Epithelial cell of proximal tubule (primary cell): Measurements from ENCODE around the gene EYA2. TPM values are rescaled to one million over a fixed set of nuclear protein-coding genes. Genes with fewer than 3 reads are reported as not detected.

Experiments
- DNase-seq: peaks from one replicate; pipeline ENCODE4 v3.0.0-alpha.2; 2011; ENCODE audit warnings: low read depth
- H3K4me3 ChIP-seq: 2 replicates; pipeline ENCODE4 v1.5.1; 2011; ENCODE audit warnings: low read depth, mild to moderate bottlenecking, low read length
- total RNA-seq: library from RNA; depleted of rRNA; stranded (reverse); fragments of >200 nt; gene quantifications from 2 replicates; pipeline ENCODE4 v1.2.3, GENCODE V29; 2015
- TF ChIP-seq, protein P1 (sequence below): conservative IDR thresholded peaks from 2 replicates; pipeline ENCODE4 v1.5.1; 2012; ENCODE audit warnings: low read depth, mild to moderate bottlenecking, low read length

Gene EYA2
- total RNA-seq, 1 donor from 2014 or later: not detected

DNA sequence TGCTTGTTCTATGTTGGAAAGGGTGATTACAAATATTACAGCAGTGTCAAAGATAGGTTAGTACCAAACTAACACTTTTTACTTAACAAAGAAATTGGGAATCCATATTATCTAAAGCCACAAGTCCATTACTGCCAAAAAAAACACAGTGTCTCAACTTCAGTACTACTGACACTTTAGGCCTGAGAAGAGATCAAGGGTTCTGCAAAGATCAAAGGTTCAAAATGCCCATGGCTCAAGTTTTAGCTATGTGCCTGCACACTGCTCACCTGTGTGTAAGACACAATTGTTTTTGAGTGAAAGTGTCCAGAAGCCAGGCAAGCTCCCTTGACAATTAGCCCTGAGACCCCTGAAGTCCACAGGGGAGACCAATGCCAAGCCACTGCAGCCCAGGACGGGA is 329.3 kb downstream of the EYA2 start:
- H3K4me3 ChIP-seq: no peak overlapping the region
- no peak for DNase-seq
- TF ChIP-seq, protein P1, sequence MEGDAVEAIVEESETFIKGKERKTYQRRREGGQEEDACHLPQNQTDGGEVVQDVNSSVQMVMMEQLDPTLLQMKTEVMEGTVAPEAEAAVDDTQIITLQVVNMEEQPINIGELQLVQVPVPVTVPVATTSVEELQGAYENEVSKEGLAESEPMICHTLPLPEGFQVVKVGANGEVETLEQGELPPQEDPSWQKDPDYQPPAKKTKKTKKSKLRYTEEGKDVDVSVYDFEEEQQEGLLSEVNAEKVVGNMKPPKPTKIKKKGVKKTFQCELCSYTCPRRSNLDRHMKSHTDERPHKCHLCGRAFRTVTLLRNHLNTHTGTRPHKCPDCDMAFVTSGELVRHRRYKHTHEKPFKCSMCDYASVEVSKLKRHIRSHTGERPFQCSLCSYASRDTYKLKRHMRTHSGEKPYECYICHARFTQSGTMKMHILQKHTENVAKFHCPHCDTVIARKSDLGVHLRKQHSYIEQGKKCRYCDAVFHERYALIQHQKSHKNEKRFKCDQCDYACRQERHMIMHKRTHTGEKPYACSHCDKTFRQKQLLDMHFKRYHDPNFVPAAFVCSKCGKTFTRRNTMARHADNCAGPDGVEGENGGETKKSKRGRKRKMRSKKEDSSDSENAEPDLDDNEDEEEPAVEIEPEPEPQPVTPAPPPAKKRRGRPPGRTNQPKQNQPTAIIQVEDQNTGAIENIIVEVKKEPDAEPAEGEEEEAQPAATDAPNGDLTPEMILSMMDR: no peak

DNA sequence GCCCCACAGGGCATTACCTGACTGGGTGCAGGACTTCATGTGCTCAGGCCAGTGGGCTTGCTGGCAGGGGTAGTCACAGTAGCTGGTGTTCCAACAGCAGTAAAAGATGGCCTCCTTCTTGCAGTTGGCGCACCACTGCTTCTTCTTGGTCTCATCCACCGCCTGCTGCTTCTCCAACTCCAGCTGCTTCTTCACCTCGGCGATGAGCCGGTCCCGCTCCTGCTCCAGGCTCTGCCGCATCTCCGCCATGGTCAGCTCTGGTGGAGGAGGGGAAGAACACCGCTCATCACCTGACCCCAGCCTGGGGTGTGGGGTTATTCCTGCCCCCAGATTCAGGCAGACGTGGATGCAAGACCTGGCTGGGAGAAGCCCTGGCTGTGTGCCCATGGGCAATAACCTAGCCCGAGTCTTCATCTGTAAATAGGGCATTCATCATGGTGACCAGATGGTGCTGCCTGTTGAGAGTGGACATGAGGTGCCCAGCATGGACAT is 329.7 kb downstream of the EYA2 start:
- H3K4me3 ChIP-seq: no peak overlapping the region
- TF ChIP-seq, protein P1: no peak
- DNase-seq: no peak

DNA sequence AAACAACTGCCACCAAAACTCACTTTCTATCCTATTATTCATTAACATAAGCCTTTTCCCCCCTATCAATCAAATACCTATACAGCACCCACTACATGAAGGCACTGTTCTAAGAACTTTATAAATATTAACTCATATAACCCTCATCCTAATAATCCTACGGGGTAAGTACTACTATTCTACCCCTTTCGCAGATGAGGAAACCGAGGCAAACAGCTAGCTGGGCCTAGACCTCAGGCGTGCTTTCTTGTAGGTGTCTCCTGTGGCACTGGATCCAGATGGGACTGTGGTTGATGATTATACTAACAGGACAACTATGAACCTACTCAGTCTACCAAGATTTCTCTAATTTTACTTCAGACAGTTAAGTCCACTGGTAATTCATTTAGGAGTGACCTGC is 330.2 kb downstream of the EYA2 start:
- no peak for DNase-seq
- no peak overlapping the region for H3K4me3 ChIP-seq
- TF ChIP-seq, protein P1: no peak

DNA sequence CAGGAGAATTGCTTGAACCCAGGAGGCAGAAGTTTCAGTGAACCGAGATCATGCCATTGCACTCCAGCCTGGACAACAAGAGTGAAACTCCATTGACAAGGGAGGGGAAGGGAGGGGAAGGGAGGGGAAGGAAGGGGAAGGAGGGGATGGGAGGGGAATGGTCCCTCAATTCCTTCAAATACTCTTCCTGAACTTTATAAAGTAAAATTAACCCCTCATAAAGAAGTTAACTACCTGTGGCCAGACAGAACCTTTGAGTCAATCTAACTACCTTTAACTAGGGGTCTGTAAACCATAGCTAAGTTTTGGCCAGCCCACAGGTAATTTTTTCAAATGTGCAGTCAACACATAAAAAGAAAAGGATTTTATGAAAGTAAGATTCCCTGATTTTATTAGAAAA is 330.8 kb downstream of the EYA2 start:
- no peak for DNase-seq
- TF ChIP-seq, protein P1: no peak
- H3K4me3 ChIP-seq: no peak overlapping the region

DNA sequence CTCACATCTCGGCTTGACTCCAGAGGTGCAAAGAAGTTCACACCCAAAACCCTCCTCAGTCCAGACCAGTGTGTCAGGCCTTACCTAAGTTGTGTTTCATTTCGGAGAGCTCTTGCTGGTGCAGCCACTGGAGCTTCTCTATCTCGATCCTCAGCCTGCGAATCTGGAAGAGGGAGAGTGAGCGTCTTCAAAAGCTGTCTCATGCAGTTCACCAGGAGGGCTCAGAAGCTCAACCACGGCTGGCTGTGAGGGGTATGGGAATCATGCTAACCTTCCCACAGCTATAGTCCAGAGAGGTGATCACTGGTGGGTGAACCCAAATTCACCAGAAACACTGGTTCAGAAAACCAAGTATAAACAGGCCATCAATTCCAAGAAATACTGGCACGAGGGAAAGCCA is 332.5 kb downstream of the EYA2 start:
- DNase-seq: no peak
- no peak overlapping the region for H3K4me3 ChIP-seq
- TF ChIP-seq, protein P1: no peak

DNA sequence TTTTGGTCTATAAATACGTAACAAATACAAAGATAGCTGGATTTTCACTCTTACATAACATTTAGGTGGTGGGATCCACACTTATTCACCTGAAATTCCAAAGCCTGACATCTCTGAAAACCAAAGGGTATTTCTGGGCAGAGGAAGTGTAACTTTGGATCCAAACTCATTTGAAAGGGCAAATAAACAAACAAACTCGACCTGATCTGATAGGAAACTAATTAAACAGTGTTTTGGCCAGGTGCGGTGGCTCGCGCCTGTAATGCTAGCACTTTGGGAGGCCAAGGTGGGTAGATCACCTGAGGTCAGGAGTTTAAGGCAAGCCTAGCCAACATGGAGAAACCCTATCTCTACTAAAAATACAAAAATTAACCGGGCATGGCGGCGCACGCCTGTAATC is 332.9 kb downstream of the EYA2 start:
- DNase-seq: no peak
- TF ChIP-seq, protein P1: no peak
- H3K4me3 ChIP-seq: no peak overlapping the region

DNA sequence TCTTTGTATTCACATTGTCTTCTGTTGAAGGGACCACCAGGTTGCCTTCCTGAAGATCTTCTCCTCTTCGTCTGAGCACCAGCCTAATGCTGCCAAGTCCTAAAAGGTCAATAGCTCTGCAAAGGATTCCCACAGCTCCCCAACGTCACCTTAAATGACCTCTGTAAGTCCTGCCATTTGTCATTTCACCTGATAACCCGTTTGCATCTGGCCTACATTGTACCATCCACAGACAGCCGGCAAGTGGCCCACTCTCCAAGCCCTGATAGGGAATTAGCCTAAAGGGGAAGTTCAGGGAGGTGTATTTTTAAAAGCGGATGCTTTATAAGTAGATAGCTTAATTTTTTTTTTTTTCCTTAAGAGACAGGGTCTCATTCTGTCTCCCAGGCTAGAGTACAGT is 334.0 kb downstream of the EYA2 start:
- TF ChIP-seq, protein P1: no peak
- H3K4me3 ChIP-seq: no peak overlapping the region
- no peak for DNase-seq
